ENCODE measurements around the gene IL10RB.
"Not testable (repeated sequence)": the region's sequence is repeated elsewhere in the genome, so short reads cannot be mapped to it uniquely, and the experiment has no call there.

IL10RB gene

DNA sequence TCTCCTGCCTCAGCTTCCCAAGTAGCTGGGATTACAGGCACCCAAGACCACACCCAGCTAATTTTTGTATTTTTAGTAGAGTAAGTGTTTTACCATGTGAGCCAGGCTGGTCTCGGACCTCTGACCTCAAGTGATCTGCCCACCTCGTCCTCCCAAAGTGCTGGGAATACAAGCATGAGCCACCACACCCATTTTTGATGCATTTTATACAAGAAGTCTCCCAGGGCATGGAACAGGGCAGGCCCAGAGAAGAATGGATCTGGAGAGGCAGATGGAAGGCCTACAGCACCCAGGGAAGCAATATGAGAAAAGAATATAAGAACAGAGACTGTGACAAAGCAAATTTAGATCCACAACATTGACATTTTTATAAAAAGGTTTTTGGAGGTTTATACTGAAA, 39.8 kb downstream of the IL10RB start:
- DNase-seq: no peak

DNA sequence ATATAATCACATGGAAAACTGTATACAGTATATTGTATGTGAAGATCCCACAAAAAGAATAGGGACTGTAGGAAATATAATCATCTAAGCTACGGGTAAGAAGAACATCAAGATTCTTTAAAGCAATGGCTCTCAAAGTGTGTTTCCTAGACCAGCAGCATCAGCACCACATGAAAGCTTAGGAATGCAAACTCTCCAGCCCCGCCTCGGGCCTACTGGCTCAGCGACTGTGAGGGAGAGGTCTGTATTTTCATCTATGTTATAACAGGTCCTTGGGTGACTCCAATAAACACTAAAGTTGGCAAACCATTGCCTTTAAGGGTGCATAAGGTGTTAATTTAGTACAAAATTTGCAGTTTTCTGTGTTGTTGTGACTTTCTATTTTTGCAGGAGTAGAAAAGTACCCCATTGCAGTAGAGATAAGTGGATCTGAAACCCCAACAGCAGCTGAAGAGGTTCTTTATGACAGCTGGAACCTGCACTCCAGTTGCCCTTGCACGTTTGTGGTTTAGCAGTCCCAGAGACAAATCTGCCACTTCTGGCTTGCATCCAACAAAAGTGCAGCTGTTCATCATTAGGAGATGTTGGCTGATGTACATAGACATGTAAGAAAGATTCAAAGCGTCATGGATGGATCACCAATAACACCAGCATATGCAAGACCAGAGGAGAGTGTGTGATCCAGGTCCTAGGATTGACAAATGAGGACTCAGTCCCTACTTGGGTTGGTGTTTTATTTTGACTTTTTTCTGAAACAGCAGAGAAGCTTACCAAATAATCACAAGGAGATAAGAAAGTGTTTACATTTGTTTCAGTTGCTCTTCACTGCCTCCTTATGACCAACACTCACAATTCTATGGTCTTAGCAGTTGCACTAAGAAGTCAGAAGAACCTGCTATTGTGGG, 42.7 kb downstream of the IL10RB start:
- DNase-seq: no peak

DNA sequence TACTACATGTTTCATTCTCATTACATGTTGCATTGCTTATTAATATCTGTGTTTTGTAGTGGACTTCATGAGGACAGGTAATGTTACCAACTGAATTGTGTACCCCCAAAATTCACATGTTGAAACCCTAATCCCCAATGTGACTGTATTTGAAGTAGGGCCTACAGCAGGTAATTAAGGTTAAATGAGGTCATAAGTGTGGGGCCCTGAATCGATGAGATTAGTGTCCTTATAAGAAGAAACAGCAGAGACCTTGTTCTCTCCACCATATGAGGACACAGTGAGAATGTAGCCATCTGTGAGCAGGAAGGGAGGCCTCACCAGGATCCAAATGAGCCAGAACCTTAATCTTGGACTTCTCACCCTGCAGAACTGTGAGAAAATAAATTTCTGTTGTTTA, 43.6 kb downstream of the IL10RB start:
- DNase-seq: no peak

DNA sequence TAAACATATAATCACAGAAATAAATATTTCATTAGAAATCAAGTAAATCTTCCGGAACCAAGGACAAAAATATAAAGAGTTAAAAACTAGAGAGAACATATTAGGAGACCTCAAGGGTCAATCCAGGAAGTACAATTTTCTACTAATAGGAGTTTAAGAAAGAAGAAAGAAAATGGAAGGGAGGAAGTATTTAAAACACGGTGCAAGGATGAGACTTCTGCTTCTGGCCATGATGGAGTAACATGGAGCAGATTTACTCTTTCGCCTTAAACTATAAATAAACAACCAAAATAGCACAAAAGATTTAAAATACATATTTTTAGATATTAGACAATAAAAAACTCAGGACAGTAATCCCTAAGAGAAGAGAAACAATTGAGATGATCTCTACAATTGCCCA, 46.0 kb downstream of the IL10RB start:
- DNase-seq: no peak

DNA sequence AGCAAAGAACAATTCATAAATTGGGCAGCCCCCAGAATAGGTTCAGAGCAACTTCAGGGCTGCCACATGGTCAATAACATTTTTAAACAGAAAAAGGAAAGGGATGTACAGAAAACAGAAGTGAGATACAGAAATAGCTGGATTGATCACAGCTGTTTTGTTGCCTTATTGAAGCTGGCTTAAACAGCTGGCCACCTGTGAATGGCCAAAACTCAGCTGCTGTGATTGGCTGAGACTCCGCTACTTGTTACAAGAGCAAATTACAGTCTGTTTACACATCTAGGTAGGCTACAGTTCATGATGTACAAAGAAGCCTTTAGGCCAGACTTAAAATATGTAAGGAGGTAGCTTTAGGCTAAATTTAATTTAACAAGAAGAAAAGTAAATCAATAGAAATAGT, 47.0 kb downstream of the IL10RB start:
- no peak for DNase-seq

DNA sequence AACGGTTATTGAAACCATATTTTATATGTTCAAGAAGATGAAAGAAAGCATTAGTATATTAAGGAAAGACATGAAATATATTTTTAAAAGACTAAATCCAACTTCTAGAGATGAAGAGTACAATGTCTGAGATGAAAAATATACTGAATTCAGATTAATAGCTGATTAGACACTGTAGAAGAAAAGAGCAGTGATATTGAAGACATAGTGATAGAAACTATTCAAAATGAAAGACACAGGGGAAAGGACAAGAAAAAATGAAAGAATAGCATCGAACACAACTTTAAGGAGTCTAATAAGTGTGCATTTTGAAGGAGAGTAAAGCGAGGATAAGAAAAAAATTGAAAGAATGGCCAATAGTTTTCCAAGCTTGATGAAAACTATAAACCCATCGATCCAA, 47.4 kb downstream of the IL10RB start:
- DNase-seq: no peak

DNA sequence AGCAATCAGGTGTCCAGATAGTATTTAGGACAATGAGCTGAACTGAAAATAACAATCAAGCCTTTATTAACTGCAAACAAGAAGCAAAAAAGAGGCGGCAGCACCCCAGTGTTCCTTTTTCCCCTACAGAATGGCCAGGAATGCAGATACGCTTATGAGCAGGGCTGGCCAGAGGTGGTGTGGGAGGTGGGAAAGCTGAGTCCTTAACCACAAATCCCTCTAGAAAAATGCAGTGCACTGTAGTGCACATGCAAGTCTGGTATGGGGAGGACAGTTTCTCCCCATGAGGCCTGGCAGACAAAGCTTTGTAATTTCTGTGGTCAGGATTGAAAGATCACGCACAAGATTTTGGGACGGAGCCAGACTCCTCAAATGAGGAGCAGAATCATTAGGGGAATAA, 47.9 kb downstream of the IL10RB start:
- DNase-seq: no peak

DNA sequence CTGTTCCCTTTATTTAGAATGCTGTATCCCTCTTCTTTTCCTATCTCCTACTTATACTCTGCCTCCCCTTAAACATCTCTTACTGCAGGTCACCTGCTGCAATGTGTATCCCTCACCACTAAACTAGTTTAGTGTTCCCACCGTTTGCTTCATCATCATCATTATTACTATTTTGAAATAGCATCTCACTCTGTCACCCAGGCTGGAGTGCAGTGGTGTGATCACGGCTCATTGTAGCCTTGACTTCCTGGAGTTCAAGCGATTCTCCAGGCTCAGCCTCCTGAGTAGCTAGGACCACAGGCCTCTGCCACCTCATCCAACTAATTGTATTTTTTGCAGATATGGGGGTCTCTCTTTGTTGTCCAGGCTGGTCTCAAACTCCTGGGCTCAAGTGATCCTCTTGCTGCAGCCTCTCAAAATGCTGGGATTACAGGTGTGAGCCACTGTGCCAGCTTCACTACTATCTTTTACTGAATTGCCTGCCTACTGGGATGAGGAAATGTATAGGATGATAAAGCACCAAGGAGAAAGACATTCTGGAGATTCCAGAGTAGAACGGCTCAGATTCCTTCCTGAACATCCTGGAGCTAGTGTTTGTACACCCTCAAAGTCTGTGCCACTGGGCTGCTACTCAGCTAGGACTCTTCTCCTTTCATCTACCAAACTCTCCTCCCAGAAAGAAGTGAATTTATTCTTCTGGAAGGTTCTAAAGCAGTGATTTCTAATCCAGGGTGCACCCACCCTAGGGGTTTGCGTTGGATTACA, 50.0 kb downstream of the IL10RB start:
- DNase-seq: no peak

DNA sequence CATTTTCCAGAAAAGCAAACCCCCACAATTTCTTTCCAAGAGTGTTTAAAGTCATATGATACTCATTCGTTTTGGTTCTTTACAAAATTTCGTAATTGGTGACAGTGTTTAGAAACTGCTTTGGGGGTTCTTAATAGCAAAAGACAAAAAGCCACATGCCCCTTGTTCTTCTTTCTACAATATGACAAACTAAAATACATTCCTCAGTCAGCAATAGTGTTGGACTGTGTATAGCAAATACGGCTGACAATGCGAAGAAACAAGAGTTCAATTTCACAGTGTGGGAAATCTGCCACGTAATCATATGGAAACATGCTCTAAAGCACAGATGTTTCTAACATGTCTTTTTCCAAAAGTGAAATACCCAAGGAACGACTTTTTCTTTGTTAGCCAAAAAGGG, 51.0 kb downstream of the IL10RB start:
- no peak for DNase-seq

DNA sequence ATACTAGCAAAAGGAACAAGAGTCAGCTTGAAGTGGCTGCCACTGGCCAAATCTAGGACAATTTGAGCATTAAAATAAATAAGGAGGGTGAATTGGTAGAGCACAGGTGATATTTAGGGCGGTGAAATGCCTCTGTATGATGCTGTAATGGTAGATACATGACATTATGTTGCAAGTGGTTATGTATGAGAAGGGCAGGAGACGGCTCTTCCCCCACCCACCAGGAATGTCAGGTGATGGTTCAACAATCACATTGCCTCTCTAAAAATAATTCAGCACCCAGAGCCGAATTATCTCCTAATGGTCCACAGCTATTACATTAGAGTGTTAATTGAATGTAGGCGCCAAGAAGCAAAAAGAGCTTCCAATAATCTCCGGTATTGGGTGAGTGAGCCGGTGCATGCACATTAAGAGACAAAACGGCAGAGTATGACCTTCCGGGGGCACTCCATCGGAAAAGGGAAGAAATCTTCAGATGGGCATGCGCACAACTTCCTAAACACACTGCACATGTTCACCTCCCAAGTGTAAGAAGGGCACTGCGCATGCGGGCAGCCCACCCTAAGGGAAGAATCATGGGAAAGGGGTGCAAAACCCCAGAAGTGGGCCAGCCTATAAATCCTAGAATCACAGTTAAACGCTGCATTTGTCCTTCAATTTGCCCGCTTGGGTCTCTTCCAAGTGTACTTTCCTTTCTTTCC, 51.8 kb downstream of the IL10RB start:
- no peak for DNase-seq

DNA sequence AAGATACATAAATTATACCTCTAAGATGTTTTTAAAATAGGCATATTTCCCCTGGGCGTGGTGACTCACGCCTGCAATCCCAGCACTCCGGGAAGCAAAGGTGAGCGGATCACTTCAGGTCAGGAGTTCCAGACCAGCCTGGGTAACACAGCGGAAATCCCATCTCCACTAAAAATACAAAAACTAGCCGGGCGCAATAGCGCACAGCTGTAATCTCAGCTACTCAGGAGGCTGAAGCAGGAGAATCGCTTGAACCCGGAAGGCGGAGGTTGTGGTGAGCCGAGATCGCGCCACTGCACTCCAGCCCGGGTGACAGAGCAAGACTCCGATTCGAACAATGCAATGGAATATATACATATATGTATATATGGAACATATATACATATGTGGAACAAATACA, 54.8 kb downstream of the IL10RB start:
- not testable (repeated sequence) for DNase-seq

DNA sequence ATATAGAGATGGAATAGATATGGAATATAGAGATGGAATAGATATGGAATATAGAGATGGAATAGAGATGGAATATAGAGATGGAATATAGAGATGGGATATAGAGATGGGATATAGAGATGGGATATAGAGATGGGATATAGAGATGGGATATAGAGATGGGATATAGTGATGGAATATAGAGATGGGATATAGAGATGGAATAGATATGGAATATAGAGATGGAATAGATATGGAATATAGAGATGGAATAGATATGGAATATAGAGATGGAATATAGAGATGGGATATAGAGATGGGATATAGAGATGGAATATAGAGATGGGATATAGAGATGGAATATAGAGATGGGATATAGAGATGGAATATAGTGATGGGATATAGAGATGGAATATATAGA, 57.4 kb downstream of the IL10RB start:
- not testable (repeated sequence) for DNase-seq

DNA sequence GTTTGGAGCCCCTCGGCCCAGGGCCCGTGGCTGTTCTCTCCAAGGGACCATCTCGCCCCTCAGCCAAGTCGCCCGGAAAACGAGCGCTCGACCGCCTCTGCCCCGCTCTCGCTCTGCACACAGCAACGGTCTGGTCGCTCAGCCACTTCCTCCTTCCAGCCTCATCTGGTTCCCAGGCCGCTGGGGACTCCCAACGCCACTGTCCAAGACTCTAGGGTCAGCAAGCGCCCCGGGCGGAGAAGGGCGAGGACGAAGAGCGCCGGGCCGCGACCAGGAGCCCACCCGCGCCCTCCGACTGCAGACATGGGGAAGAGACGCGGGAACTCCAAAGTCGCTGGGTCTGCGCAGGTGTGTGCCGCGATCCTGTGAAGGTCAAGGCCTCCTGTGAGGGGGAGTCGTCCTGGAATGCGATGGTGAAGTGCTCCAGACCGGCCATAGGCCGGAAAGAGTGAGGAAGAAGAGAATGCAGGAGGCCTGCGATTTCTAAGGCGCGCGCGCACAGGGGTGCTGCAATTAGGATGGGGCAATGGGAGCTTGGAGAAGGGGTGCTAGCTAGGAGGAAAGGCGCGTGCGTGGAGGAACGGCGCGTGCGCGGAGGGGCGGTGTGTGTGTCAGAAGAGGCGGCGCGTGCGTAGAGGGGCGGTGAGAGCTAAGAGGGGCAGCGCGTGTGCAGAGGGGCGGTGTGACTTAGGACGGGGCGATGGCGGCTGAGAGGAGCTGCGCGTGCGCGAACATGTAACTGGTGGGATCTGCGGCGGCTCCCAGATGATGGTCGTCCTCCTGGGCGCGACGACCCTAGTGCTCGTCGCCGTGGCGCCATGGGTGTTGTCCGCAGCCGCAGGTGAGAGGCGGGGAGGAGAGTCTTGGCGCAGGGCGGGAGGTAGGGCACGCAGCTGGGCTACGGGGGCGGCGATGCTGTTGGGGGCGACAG, 58.4 kb downstream of the IL10RB start, which contains the start of gene IFNAR1:
TSS of gene IFNAR1 (plus strand) at position 680 of the 931 bp plus-strand sequence. CDS start at position 766, 86 bp downstream.
- DNase-seq: peak; percentile 96

DNA sequence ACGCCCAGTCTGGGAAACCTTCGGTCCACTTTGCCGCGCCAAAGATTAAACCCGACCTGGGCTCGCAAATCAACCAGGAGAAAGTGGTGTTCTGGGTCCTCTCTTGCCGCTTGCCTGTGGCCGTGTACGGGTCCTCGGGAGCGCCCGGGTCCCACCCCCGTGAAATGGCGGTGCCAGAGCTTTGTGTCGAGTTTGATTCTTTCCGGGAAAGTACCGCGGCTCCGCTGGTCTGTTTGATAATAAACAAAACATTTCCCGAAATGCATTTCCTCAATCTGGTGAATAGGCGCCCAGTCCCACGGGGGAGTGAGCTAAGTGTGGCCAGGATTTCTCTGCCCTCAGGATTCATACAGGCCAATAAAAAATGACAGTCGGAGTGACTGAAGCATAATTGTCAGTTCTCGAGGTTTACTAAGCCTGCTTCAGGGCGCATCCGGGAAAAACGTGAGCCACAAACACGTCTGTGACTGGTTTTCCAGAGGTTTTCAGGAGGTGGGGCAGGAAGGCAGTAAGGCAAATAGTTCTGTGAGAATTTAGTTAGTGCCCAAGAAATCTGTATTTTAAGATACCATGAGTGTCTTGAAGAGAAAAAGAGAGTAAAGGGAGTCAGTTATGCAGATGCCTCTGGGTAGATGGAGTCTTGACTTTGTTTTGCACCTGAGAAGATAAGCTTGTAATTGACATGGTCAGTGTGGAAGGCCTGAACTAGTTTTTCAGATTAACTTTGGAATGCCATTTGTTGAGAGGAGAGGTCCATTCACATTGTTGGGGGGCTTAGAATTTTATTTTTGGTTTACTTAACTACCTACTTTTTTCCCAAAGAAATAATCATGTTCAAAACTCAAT, 59.3 kb downstream of the IL10RB start:
- DNase-seq: peak; percentile 77

DNA sequence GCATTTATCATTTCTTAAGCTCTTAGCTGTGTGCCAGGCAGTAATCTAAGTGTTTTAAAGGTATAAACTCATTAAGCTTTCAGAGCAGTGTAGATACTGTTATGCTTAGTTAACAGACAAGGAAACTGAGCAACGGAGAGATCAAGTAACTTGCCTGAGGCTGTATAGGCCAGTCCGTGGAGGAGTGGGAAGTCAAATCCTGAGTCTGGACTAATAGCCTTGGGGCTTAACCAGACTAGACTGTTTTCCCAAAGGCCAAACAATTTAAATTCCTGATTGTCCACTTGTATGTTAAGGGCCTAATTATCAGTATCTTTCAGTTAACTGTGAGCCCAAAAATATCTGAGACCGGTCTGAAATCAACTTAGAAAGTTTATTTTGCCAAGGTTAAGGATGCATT, 61.2 kb downstream of the IL10RB start:
- no peak for DNase-seq

DNA sequence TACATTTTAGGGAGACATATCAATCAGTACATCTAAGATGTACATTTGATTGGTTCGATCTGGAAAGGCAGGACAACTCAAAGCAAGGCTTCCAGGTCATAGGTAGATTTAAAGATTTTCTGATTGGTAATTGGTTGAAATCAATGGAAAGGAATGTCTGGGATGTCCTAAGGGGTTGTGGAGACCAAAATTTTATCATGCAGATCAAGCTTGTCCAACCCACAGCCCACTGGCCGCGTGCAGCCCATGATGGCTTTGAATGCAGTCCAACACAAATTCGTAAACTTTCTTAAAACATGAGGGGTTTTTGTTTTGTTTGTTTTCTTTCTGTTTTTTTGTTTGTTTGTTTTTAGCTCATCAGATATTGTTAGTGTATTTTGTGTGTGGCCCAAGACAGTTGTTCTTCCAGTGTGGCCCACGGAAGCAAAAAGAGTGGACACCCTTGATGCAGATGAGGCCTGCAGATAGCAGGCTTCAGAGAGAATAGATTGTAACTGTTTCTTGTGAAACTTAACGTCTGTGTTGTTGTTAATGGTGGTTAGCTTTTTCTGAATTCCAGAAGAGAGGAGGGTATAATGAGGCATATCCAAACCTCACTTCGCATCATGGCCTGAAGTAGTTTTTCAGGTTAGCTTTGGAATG, 61.7 kb downstream of the IL10RB start:
- DNase-seq: no peak

DNA sequence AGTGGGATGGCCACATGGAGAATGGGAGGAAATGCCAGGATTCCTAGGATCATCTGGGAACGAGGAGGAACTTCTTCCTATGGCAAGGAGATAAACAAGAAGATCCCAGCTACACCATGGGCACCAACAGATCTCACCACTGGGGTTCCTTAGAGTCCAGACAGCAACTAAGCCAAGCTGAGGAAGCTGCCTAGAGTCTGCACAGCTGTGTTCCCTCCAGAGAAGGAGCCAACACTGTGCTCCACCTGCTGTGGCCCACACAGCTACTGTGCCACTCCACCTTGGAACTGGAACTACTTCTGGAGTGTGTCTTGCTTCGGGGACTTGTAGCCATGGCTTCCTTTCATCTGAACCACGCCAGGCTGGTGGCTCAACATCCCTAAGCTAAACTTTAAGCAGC, 64.6 kb downstream of the IL10RB start:
- DNase-seq: no peak

DNA sequence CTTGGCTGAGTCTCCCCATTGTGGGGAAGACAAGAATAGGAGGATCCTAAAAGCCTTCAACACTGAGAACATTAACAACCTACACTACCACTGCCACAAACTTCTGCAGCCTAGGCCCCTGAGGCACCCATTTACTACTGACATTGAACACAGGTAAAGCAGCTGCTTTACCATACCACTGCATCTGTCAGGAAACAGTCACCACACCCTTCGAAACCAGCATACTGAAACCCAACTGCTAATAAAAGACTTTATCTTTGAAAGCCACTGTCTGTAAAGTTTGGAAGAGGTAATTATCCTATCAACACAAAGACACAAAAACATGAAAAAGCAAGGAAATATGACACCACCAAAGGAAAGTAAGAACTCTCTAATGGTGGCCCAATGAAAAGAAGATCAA, 66.0 kb downstream of the IL10RB start:
- DNase-seq: no peak

DNA sequence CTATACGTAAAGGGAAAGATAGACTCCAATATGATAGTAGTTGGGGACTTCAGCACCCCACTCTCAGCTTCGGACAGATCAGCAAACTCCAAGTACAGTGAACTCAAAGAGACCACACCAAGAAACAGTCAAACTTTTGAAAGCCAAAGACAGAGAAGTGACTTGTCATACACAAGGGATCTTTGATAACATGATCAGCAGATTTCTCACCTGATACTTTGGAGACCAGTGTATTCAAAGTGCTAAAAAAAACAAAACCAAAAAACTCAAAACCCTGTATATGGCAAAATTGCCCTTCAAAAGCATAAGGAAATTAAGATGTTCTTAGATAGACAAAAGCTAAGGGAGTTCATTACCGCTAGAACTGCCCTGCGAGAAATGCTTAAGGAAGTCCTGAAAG, 68.0 kb downstream of the IL10RB start:
- DNase-seq: no peak

DNA sequence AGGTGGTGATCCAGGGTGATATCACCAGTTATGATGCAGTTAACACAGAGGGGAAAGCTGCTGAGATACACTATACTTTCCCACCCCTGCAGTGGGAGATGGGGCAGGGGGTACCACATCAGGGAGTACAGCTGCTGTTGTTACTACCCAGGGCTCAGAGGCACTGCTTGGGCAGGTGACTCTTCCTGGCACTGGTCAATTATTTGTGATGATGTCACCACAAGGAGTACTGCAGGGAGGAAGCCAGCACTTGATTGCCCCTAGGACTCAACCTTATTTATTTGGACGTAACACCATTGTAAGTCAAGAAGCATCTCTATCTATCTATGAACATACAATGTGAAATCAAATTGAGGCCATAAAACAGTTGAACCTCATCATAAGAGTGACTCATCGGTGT, 68.7 kb downstream of the IL10RB start:
- DNase-seq: no peak

DNA sequence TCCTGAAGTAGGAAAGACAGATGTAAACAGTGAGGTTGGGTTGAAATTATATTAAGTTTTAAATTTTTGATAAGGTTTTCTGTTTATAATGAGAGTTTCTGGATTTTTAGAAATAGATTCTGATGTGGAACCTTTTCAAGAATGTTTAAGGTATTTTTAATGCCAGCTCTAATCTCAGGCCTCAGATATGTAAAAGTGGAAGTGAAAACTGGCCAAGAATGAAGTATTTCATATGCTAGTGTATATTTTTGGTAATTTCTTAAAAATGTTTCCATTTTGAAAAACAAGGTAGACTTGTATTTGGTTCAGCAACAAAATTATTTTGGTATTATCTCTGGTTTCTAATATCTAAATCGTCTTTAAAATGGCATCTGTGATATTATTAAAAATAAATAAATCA, 73.0 kb downstream of the IL10RB start:
- no peak for DNase-seq
